PC-3 (cell line): ENCODE measurements around the gene TAF3. TPM values are rescaled to one million over a fixed set of nuclear protein-coding genes. Genes with fewer than 3 reads are reported as not detected.
A peak's percentile ranks its signal among the peaks of the same experiment; 100 is the strongest.

Experiments used
- ATAC-seq: fragments of 200-7000 bp; cut with Tn5 transposase; 2 replicates; pipeline ENCODE4 v1.9.1; 2020; ENCODE audit warnings: mild to moderate bottlenecking, moderate library complexity
- BruUV-seq: library from RNA; stranded (reverse); fragments of 400-500 nt; replicated peaks from 2 replicates; lab custom pipeline; 2021; lab: Mats Ljungman, UMichigan
- CTCF ChIA-PET: fragments of 300-600 bp; sonication (Branson Sonifier 250); formaldehyde crosslinking; loops from one replicate; lab custom pipeline; 2022; ENCODE audit warnings: antibody characterized with exemption; lab: Charles Lee
- POLR2A ChIA-PET: fragments of 300-600 bp; sonication (Branson Sonifier 250); formaldehyde crosslinking; loops from one replicate; lab custom pipeline; 2022; ENCODE audit warnings: antibody characterized with exemption; ENCODE audit not compliant: unreplicated experiment; lab: Charles Lee
- DNase-seq: peaks from one replicate; pipeline ENCODE4 v3.0.0-alpha.2; 2015
- H2AFZ ChIP-seq: fragments of 300-600 bp; sonication (generic); 2 replicates; pipeline ENCODE4 v1.6.0; 2016; ENCODE audit warnings: antibody characterized with exemption, low read length
- H3F3A ChIP-seq: fragments of 300-600 bp; sonication (generic); one replicate; pipeline ENCODE4 v1.6.0; 2017; ENCODE audit warnings: antibody characterized with exemption, low read length, control low read depth, mild to moderate bottlenecking; ENCODE audit not compliant: unreplicated experiment
- H3K27ac ChIP-seq: fragments of 300-600 bp; sonication (generic); 2 replicates; pipeline ENCODE4 v1.5.1; 2016; ENCODE audit warnings: mild to moderate bottlenecking, low read length
- H3K27me3 ChIP-seq: fragments of 300-600 bp; sonication (generic); 2 replicates; pipeline ENCODE4 v1.6.1; 2016; ENCODE audit warnings: low read length, mixed read lengths
- H3K36me3 ChIP-seq: fragments of 300-600 bp; sonication (generic); 2 replicates; pipeline ENCODE4 v1.6.1; 2016; ENCODE audit warnings: low read depth, mixed run types, low read length, mixed read lengths
- H3K4me1 ChIP-seq: fragments of 300-600 bp; sonication (generic); 2 replicates; pipeline ENCODE4 v1.5.1; 2016; ENCODE audit warnings: low read length; ENCODE audit not compliant: insufficient read depth
- H3K4me2 ChIP-seq: fragments of 300-600 bp; sonication (generic); 2 replicates; pipeline ENCODE4 v1.6.0; 2016; ENCODE audit warnings: low read length
- H3K4me3 ChIP-seq: fragments of 300-600 bp; sonication (generic); 2 replicates; pipeline ENCODE4 v1.5.1; 2016; ENCODE audit warnings: mild to moderate bottlenecking, low read length, mixed read lengths
- H3K79me2 ChIP-seq: fragments of 300-600 bp; sonication (generic); 2 replicates; pipeline ENCODE4 v1.6.1; 2017; ENCODE audit warnings: low read length, mixed read lengths
- H3K9ac ChIP-seq: fragments of 300-600 bp; sonication (generic); 2 replicates; pipeline ENCODE4 v1.6.0; 2016; ENCODE audit warnings: mild to moderate bottlenecking, low read length
- H3K9me2 ChIP-seq: fragments of 300-600 bp; sonication (generic); replicated peaks from 2 replicates; pipeline ENCODE4 v1.6.1; 2016; ENCODE audit warnings: mixed run types, low read length, mixed read lengths
- H3K9me3 ChIP-seq: fragments of 300-600 bp; sonication (generic); 2 replicates; pipeline ENCODE4 v1.6.1; 2016; ENCODE audit warnings: low read length, mixed read lengths
- H4K20me1 ChIP-seq: fragments of 300-600 bp; sonication (generic); 2 replicates; pipeline ENCODE4 v1.6.1; 2016; ENCODE audit warnings: low read length, mixed read lengths
- CTCF ChIP-seq: fragments of 300-600 bp; sonication (generic); conservative IDR thresholded peaks from 2 replicates; pipeline ENCODE4 v1.5.1; 2017; ENCODE audit warnings: antibody characterized with exemption, low read depth, mild to moderate bottlenecking, low read length
- EZH2 ChIP-seq: fragments of 300-600 bp; sonication (generic); IDR thresholded peaks from one replicate; pipeline ENCODE4 v1.6.1; 2017; ENCODE audit warnings: antibody characterized with exemption, mild to moderate bottlenecking, low read length; ENCODE audit not compliant: unreplicated experiment
- EZH2phosphoT487 ChIP-seq: fragments of 300-600 bp; sonication (generic); IDR thresholded peaks from 2 replicates; pipeline ENCODE4 v1.6.1; 2018; ENCODE audit warnings: mild to moderate bottlenecking, antibody characterized with exemption, low read length, borderline replicate concordance
- intact Hi-C: fragments of 100-400 bp; cut with micrococcal nuclease; formaldehyde crosslinking; loops from 2 replicates; pipeline ENCODE4 v1.9.0; 2023
- total RNA-seq: library from RNA; depleted of rRNA; stranded (reverse); fragments of >200 nt; gene quantifications from 2 replicates; pipeline ENCODE4 v1.2.3, GENCODE V29; 2014

Gene TAF3
- total RNA-seq, 1 experiment from 2014 or later, result 2.0 TPM

GRCh38 chr10:7941576-7941975 lies 123.3 kb downstream of the TAF3 start:
- H3K9me2 ChIP-seq, result no peaks in the 10 kb centered on the region
- CTCF ChIA-PET, result no interaction called here
- TF ChIP-seq CTCF (no peak), EZH2phosphoT487 (no peak), EZH2 (no peak)
- H2AFZ ChIP-seq, result no peak overlapping the region
- H3K4me3 ChIP-seq, result no peak overlapping the region
- H3K27ac ChIP-seq, result no peak overlapping the region
- intact Hi-C loops, result loop anchor here (10.0 kb wide), 1 partner anchor 57 kb away; no protein-coding TSS in a partner anchor
- no peaks in the 10 kb centered on the region for H3F3A ChIP-seq
- H4K20me1 ChIP-seq, result no peaks in the 10 kb centered on the region
- no peaks in the 10 kb centered on the region for H3K27me3 ChIP-seq
- no peaks in the 10 kb centered on the region for H3K9me3 ChIP-seq
- POLR2A ChIA-PET, result interaction anchor here (0.6 kb wide), 1 partner anchor 1997 kb away, joined by 4 read pairs; no protein-coding TSS in a partner anchor
- no peaks in the 10 kb centered on the region for H3K36me3 ChIP-seq
- DNase-seq (no peak), ATAC-seq (no peak)
- H3K4me2 ChIP-seq, result no peak overlapping the region
- no peak overlapping the region for H3K9ac ChIP-seq
- BruUV-seq, result no TSS peak
- peaks cover 52% of the 10 kb centered on the region for H3K4me1 ChIP-seq
- H3K79me2 ChIP-seq, result no peaks in the 10 kb centered on the region

- Histone ChIP-seq H3K27ac (peak overlapping the region; percentile 88; the same call in 1 of the 2 replicates), H2AFZ (no peak overlapping the region), H3K4me2 (no peak overlapping the region), H3K9ac (no peak overlapping the region), H3K79me2 (no peaks in the 10 kb centered on the region), H3K4me1 (peaks cover 47% of the 10 kb centered on the region), H3F3A (no peaks in the 10 kb centered on the region), H4K20me1 (no peaks in the 10 kb centered on the region), H3K9me3 (no peaks in the 10 kb centered on the region), H3K27me3 (no peaks in the 10 kb centered on the region), H3K4me3 (no peak overlapping the region), H3K9me2 (no peaks in the 10 kb centered on the region), H3K36me3 (no peaks in the 10 kb centered on the region)
- DNase-seq, result no peak
- intact Hi-C loops, result loop anchor here (10.0 kb wide), 1 partner anchor 58 kb away; no protein-coding TSS in a partner anchor
- ChIA-PET CTCF (no interaction called here), POLR2A (no interaction called here)
- no peak for ATAC-seq
- BruUV-seq, result no TSS peak
- TF ChIP-seq EZH2 (no peak), CTCF (no peak), EZH2phosphoT487 (no peak)
Observed at GRCh38 chr10:7942316-7942715, 124.0 kb downstream of the TAF3 start.

GRCh38 chr10:7942859-7943258 lies 124.6 kb downstream of the TAF3 start:
- no peaks in the 10 kb centered on the region for H3K9me3 ChIP-seq
- no TSS peak for BruUV-seq
- peaks cover 44% of the 10 kb centered on the region for H3K4me1 ChIP-seq
- intact Hi-C loops, result loop anchor here (10.0 kb wide), 1 partner anchor 58 kb away; no protein-coding TSS in a partner anchor
- H3K9ac ChIP-seq, result peak overlapping the region; percentile 44
- no peak overlapping the region for H2AFZ ChIP-seq
- no peak for ATAC-seq
- H3K27ac ChIP-seq, result peak overlapping the region; percentile 88
- peaks cover under 1% of the 10 kb centered on the region for H3F3A ChIP-seq
- CTCF ChIA-PET, result no interaction called here
- H3K36me3 ChIP-seq, result no peaks in the 10 kb centered on the region
- no peak for DNase-seq
- H3K79me2 ChIP-seq, result no peaks in the 10 kb centered on the region
- H3K4me3 ChIP-seq, result no peak overlapping the region
- H4K20me1 ChIP-seq, result no peaks in the 10 kb centered on the region
- POLR2A ChIA-PET, result no interaction called here
- no peaks in the 10 kb centered on the region for H3K27me3 ChIP-seq
- H3K4me2 ChIP-seq, result peak overlapping the region; percentile 52; the same call in 1 of the 2 replicates
- TF ChIP-seq CTCF (no peak), EZH2 (no peak), EZH2phosphoT487 (no peak)
- H3K9me2 ChIP-seq, result no peaks in the 10 kb centered on the region
